ENCODE measurements around the gene CSTPP1. TPM values are rescaled to one million over a fixed set of nuclear protein-coding genes. Genes with fewer than 3 reads are reported as not detected.
"Not testable (repeated sequence)": the region's sequence is repeated elsewhere in the genome, so short reads cannot be mapped to it uniquely, and the experiment has no call there.

The CSTPP1 gene
- total RNA-seq, 4 donors from 2014 or later, result 13.3 to 26.4 (median 19.1) TPM

DNA sequence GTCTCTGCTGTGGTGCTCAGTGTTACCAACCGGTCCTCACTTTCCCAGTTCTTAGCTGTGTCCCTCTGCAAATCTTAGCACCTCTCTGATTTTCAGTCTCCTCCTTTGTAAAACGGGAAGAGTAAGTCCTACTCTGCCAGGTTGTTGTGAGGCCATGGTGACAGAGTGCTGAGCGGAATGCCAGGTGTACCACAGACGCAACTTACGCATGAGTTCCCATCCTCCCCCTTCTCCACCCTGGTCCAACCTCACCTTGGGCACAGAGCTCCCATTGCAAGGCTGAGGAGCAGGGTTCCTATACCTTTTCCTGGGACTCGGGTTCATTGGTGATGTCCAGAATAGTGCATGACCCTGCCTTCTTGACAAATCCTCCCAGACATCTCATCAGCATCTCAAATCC, 270.9 kb downstream of the CSTPP1 start:
- Histone ChIP-seq H3K9me3 (no peaks in the 10 kb centered on the region), H3K27ac (replicated peaks in 1 of 4) (no peak overlapping the region), H3K27me3 (no peaks in the 10 kb centered on the region), H3K4me1 (peaks cover 0 to 8% (median 3%) of the 10 kb centered on the region in 4 donors), H3K4me3 (no peak overlapping the region), H3K36me3 (no peaks in the 10 kb centered on the region)
- no peak for TF ChIP-seq POLR2A (IDR thresholded peaks at IDR 0.05; ENCODE audit: low read depth)
- no peak for TF ChIP-seq EP300 (IDR thresholded peaks at IDR 0.05)
- TF ChIP-seq, protein P1, sequence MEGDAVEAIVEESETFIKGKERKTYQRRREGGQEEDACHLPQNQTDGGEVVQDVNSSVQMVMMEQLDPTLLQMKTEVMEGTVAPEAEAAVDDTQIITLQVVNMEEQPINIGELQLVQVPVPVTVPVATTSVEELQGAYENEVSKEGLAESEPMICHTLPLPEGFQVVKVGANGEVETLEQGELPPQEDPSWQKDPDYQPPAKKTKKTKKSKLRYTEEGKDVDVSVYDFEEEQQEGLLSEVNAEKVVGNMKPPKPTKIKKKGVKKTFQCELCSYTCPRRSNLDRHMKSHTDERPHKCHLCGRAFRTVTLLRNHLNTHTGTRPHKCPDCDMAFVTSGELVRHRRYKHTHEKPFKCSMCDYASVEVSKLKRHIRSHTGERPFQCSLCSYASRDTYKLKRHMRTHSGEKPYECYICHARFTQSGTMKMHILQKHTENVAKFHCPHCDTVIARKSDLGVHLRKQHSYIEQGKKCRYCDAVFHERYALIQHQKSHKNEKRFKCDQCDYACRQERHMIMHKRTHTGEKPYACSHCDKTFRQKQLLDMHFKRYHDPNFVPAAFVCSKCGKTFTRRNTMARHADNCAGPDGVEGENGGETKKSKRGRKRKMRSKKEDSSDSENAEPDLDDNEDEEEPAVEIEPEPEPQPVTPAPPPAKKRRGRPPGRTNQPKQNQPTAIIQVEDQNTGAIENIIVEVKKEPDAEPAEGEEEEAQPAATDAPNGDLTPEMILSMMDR (IDR thresholded peaks at IDR 0.05), result no peak
- no peak for TF ChIP-seq POLR2AphosphoS5 (IDR thresholded peaks at IDR 0.05)
- no peak for DNase-seq (ENCODE audit: extremely low spot score)
- WGBS, result 88% methylated on average over 6 of the region's 6 CpGs
- intact Hi-C loops (cut with DNase I), result no loop called here

DNA sequence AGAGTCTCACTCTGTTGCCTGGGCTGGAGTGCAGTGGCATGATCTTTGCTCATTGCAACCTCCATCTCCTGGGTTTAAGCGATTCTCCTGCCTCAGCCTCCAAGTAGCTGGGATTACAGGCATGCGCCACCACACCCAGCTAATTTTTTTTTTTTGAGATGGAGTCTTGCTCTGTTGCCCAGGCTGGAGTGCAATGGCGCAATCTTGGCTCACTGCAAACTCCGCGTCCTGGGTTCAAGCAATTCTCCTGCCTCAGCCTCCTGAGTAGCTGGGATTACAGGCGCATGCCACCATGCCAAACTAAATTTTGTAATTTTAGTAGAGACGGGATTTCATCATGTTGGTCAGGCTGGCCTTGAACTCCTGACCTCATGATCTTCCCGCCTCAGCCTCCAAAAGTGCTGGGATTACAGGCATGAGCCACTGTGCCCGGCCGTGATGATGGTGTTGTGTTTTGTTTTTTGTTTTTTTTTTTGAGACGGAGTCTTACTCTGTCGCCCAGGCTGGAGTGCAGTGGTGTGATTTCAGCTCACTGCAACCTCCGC, 271.5 kb downstream of the CSTPP1 start:
- H3K27me3 ChIP-seq; H3K4me1 ChIP-seq; H3K27ac ChIP-seq (replicated peaks in 1 of 4); H3K36me3 ChIP-seq; DNase-seq (ENCODE audit: extremely low spot score); H3K9me3 ChIP-seq; intact Hi-C loops (cut with DNase I); H3K4me3 ChIP-seq: not testable (repeated sequence)
- WGBS, result 89% methylated on average over 13 of the region's 13 CpGs

DNA sequence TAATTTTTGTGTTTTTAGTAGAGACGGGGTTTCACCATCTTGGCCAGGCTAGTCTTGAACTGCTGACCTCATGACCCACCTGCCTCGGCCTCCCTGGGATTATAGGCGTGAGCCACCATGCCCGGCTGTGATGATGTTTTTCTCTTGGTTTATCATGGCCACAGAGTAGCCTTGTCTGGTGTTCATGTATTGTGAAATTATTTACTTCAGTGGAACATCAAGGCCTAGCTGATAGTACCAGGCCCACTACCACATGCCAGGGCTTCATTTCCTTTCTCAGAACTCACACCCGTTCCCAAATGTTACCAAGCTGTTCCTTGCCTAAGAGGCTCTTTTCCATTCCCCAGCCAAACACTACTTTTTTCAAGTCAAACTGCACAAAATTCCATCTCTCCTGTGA, 272.1 kb downstream of the CSTPP1 start:
- DNase-seq (ENCODE audit: extremely low spot score), result no peak
- H3K27me3 ChIP-seq, result no peaks in the 10 kb centered on the region
- no peak for TF ChIP-seq EP300 (IDR thresholded peaks at IDR 0.05)
- TF ChIP-seq POLR2A (IDR thresholded peaks at IDR 0.05; ENCODE audit: low read depth), result no peak
- no peak for TF ChIP-seq POLR2AphosphoS5 (IDR thresholded peaks at IDR 0.05)
- TF ChIP-seq, protein P1 (IDR thresholded peaks at IDR 0.05), result no peak
- no peaks in the 10 kb centered on the region for H3K36me3 ChIP-seq
- H3K27ac ChIP-seq (replicated peaks in 1 of 4), result no peak overlapping the region
- no peak overlapping the region for H3K4me3 ChIP-seq
- peaks cover under 1 to 11% (median 6%) of the 10 kb centered on the region in 4 donors for H3K4me1 ChIP-seq
- H3K9me3 ChIP-seq, result no peaks in the 10 kb centered on the region
- WGBS, result 94% methylated on average over 5 of the region's 5 CpGs
- intact Hi-C loops (cut with DNase I), result no loop called here

Small RNA genes lying within 50 kb of the gene (small RNA-seq; reads per million reads assigned to genes)
- 0 to 0.34 (median 0) reads per million in 3 donors for gene MIR6745

Other genes starting within 250 kb of the CSTPP1 start
- 100 to 1,000 TPM in 2 of 4 donors, 10 to 100 TPM in 2; 73.1 to 139 (median 92.3) TPM for gene ARHGAP1, start 236.1 kb upstream of the CSTPP1 start, total RNA-seq
- 10 to 100 TPM in 2 of 4 donors, 1 to 10 TPM in 2; 7.1 to 12.6 (median 10.3) TPM for gene ZNF408, start 235.7 kb upstream of the CSTPP1 start, total RNA-seq
- 1 to 10 TPM in 1 of 4 donors, under 1 TPM in 1, not detected in 2; 0.42 to 1.1 TPM for gene F2, start 217.5 kb upstream of the CSTPP1 start, total RNA-seq
- 10 to 100 TPM; 32.4 to 49.2 (median 40.0) TPM for gene CKAP5, start 90.5 kb upstream of the CSTPP1 start, total RNA-seq
- 1 to 10 TPM; 2.3 to 7.4 (median 3.5) TPM for gene LRP4, start 18.2 kb upstream of the CSTPP1 start, total RNA-seq
- 100 to 1,000 TPM in 3 of 4 donors, 10 to 100 TPM in 1; 92.5 to 141 (median 120) TPM for gene ARFGAP2, start 240.1 kb downstream of the CSTPP1 start, total RNA-seq
- gene PACSIN3, start 249.7 kb downstream of the CSTPP1 start, total RNA-seq, result 10 to 100 TPM; 43.6 to 89.9 (median 56.0) TPM

Data from esophagus muscularis mucosa (tissue), 4 donors.